Measurements from ENCODE around the gene SEC16A. TPM values are rescaled to one million over a fixed set of nuclear protein-coding genes. Genes with fewer than 3 reads are reported as not detected.

SEC16A gene
- total and polyA plus RNA-seq, 11 donors: 20.9 to 53.3 (median 29.9) TPM

- TF ChIP-seq CTCF (IDR thresholded peaks at IDR 0.05) (no peak), POLR2A (IDR thresholded peaks at IDR 0.05) (no peak)
- intact Hi-C loops (cut with DNase I): no loop called here
- WGBS, 4 donors: 93 to 97% (median 95%) methylated on average over 12 of the region's 12 CpGs
- Histone ChIP-seq H3K9me3 (no peaks in the 10 kb centered on the region), H3K4me1 (no peaks in the 10 kb centered on the region), H3K27ac (no peak overlapping the region), H3K36me3 (peaks cover 7 to 100% (median 98%) of the 10 kb centered on the region in 9 donors), H3K27me3 (no peaks in the 10 kb centered on the region), H3K4me3 (no peak overlapping the region)
- ATAC-seq (no peak), DNase-seq (no peak)
Measured at GRCh38 chr9:136470792-136471469, 11.9 kb downstream of the SEC16A start.

- intact Hi-C loops (cut with DNase I): no loop called here
- H3K9me3 ChIP-seq: no peaks in the 10 kb centered on the region
- no peak overlapping the region for H3K4me3 ChIP-seq
- peaks cover 7 to 100% (median 98%) of the 10 kb centered on the region in 9 donors for H3K36me3 ChIP-seq
- H3K4me1 ChIP-seq: no peaks in the 10 kb centered on the region
- ATAC-seq: no peak
- 91 to 96% (median 95%) methylated on average over 11 of the region's 11 CpGs for WGBS, 4 donors
- no peaks in the 10 kb centered on the region for H3K27me3 ChIP-seq
- no peak for DNase-seq
- H3K27ac ChIP-seq: no peak overlapping the region
- no peak for TF ChIP-seq CTCF (IDR thresholded peaks at IDR 0.05)
- no peak for TF ChIP-seq POLR2A (IDR thresholded peaks at IDR 0.05)
Measured at GRCh38 chr9:136470356-136470755, 12.5 kb downstream of the SEC16A start.

- no peaks in the 10 kb centered on the region for H3K4me1 ChIP-seq
- no peak overlapping the region for H3K27ac ChIP-seq
- no peak for ATAC-seq
- TF ChIP-seq POLR2A (IDR thresholded peaks at IDR 0.05) (no peak), CTCF (IDR thresholded peaks at IDR 0.05) (no peak)
- H3K4me3 ChIP-seq: no peak overlapping the region
- H3K27me3 ChIP-seq: no peaks in the 10 kb centered on the region
- 86 to 89% (median 88%) methylated on average over 15 of the region's 15 CpGs for WGBS, 4 donors
- H3K9me3 ChIP-seq: no peaks in the 10 kb centered on the region
- intact Hi-C loops (cut with DNase I): no loop called here
- no peak for DNase-seq
- peaks cover 7 to 100% (median 98%) of the 10 kb centered on the region in 9 donors for H3K36me3 ChIP-seq
Measured at GRCh38 chr9:136467766-136468165, 15.1 kb downstream of the SEC16A start.

GRCh38 chr9:136466155-136466541 lies 16.7 kb downstream of the SEC16A start:
- TF ChIP-seq POLR2A (IDR thresholded peaks at IDR 0.05): no peak
- no peak for TF ChIP-seq CTCF (IDR thresholded peaks at IDR 0.05)
- no peaks in the 10 kb centered on the region for H3K9me3 ChIP-seq
- no peak for DNase-seq
- ATAC-seq: no peak
- H3K27ac ChIP-seq: no peak overlapping the region
- no peaks in the 10 kb centered on the region for H3K27me3 ChIP-seq
- H3K4me1 ChIP-seq: no peaks in the 10 kb centered on the region
- H3K36me3 ChIP-seq: peaks cover 7 to 100% (median 100%) of the 10 kb centered on the region in 9 donors
- 95 to 97% (median 96%) methylated on average over 13 to 30 of the region's 30 CpGs for WGBS, 4 donors
- intact Hi-C loops (cut with DNase I): no loop called here
- H3K4me3 ChIP-seq: no peak overlapping the region
